CD4-positive, alpha-beta memory T cell (primary cell): Measurements from ENCODE around the gene RHBDL1. TPM values are rescaled to one million over a fixed set of nuclear protein-coding genes. Genes with fewer than 3 reads are reported as not detected.

Experiments used
- CTCF ChIA-PET: fragments of 350-600 bp; sonication (Branson Sonifier 250); formaldehyde crosslinking; loops from one replicate; lab custom pipeline; 2021; ENCODE audit warnings: inconsistent platforms; ENCODE audit not compliant: partially characterized antibody; lab: Charles Lee
- POLR2A ChIA-PET: fragments of 350-600 bp; sonication (Branson Sonifier 250); formaldehyde crosslinking; loops from one replicate; lab custom pipeline; 2021; ENCODE audit not compliant: partially characterized antibody; lab: Charles Lee
- DNase-seq, 5 donors: peaks; one replicate each; pipeline versions ENCODE4 v3.0.0 to v3.0.0-alpha.2; 2020 to 2022; ENCODE audit warnings: mixed read lengths in 1 of 5
- H3K27ac ChIP-seq: one replicate; pipeline ENCODE4 v1.7.0; 2013; ENCODE audit warnings: low read depth, low read length
- H3K27me3 ChIP-seq: 2 replicates; pipeline ENCODE4 v1.7.0; 2013; ENCODE audit warnings: mild to moderate bottlenecking, low read length, moderate library complexity; ENCODE audit not compliant: insufficient read depth
- H3K36me3 ChIP-seq: 2 replicates; pipeline ENCODE4 v1.7.0; 2013; ENCODE audit warnings: mild to moderate bottlenecking, low read length, moderate library complexity; ENCODE audit not compliant: insufficient read depth
- H3K4me1 ChIP-seq: 2 replicates; pipeline ENCODE4 v1.7.0; 2013; ENCODE audit warnings: mild to moderate bottlenecking, low read length, moderate library complexity; ENCODE audit not compliant: insufficient read depth
- H3K4me3 ChIP-seq, 2 donors: one replicate each; pipeline ENCODE4 v1.7.0; 2013; ENCODE audit warnings: low read length in 2 of 2, mild to moderate bottlenecking in 1 of 2
- H3K9me3 ChIP-seq, 2 donors: one replicate each; pipeline ENCODE4 v1.7.0; 2013; ENCODE audit warnings: low read length in 2 of 2, control low read depth in 1 of 2; ENCODE audit not compliant: control insufficient read depth in 1 of 2
- H3K27ac Mint-ChIP-seq, 7 donors: one replicate each; pipeline ENCODE4 v1.8.0; 2020 to 2021; ENCODE audit warnings: mixed read lengths in 7 of 7, mild to moderate bottlenecking in 6 of 7, inconsistent platforms in 3 of 7, moderate library complexity in 3 of 7
- H3K27me3 Mint-ChIP-seq, 2 donors: one replicate each; pipeline ENCODE4 v1.8.0; 2020 to 2021; ENCODE audit warnings: mixed read lengths in 2 of 2
- H3K36me3 Mint-ChIP-seq, 2 donors: one replicate each; pipeline ENCODE4 v1.8.0; 2020 to 2021; ENCODE audit warnings: mixed read lengths in 2 of 2, inconsistent platforms in 1 of 2, mild to moderate bottlenecking in 1 of 2
- H3K4me1 Mint-ChIP-seq, 4 donors: one replicate each; pipeline ENCODE4 v1.8.0; 2020 to 2021; ENCODE audit warnings: mixed read lengths in 4 of 4, mild to moderate bottlenecking in 1 of 4
- H3K4me3 Mint-ChIP-seq, 8 donors: one replicate each; pipeline ENCODE4 v1.8.0; 2020 to 2021; ENCODE audit warnings: mixed read lengths in 8 of 8, mild to moderate bottlenecking in 7 of 8, moderate library complexity in 6 of 8, inconsistent platforms in 3 of 8
- H3K9me3 Mint-ChIP-seq, 8 donors: one replicate each; pipeline ENCODE4 v1.8.0; 2020 to 2021; ENCODE audit warnings: mixed read lengths in 8 of 8, mild to moderate bottlenecking in 5 of 8, inconsistent platforms in 3 of 8, moderate library complexity in 1 of 8
- intact Hi-C: fragments of 100-400 bp; cut with micrococcal nuclease; formaldehyde crosslinking; loops from one replicate; pipeline ENCODE4 v1.15.1; 2023
- polyA plus RNA-seq, 2 donors: library from polyadenylated mRNA; unstranded; fragments of 300-500 nt; fragmentation: Illumina TruSeq; gene quantifications; one replicate each; pipeline ENCODE4 v1.2.3, GENCODE V29; 2021
- total RNA-seq, 2 experiments: library from RNA; stranded (reverse); gene quantifications; one replicate each; pipeline ENCODE4 v1.2.3, GENCODE V29; 2021

Gene RHBDL1
- total and polyA plus RNA-seq, 4 experiments from 2014 or later: 2.1 to 2.8 (median 2.3) TPM

DNA sequence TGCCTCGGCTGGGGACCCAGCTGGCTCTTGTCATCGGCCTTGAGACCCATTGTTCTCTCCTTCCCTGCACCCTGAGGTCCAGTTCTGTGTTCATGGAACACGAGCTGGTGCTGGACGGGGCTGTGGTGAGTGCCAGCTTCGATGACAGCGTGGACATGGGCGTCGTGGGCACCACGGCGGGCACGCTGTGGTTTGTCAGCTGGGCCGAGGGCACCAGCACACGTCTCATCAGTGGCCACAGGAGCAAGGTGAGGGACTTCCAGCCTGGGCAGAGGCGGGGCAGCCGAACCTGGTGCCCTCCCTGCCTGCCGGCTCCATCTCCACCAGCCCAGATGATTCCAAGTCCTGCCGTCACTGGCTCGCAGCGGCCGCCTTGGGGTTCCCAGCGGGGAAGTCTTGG, 12.9 kb upstream of the RHBDL1 start:
- intact Hi-C loops: no loop called here
- CTCF ChIA-PET: no interaction called here
- POLR2A ChIA-PET: interaction anchor here (0.6 kb wide), 1 partner anchor 14 kb away, joined by 3 read pairs; no protein-coding TSS in a partner anchor

DNA sequence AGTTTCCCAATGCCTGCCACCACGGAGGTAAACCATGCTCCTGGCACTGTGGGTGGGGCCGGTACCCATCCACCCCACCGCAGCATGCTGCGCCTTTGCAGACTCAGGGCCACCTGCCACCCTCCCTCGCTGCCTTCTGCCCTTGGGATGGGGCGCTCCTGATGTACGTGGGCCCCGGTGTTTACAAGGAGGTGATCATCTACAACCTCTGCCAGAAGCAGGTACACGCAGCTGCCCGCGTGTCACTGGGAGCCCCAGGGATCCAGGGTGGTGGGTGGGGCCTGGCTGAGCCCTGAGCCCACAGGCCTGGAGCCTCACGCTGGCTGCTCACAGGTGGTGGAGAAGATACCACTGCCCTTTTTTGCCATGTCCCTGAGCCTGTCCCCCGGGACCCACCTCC, 8.9 kb upstream of the RHBDL1 start:
- Mint-ChIP-seq H3K4me3 (no peak overlapping the region), H3K4me1 (peaks cover 3 to 22% (median 5%) of the 10 kb centered on the region in 4 donors), H3K36me3 (peaks cover 0 to 5% of the 10 kb centered on the region in 2 donors), H3K9me3 (no peaks in the 10 kb centered on the region), H3K27me3 (no peaks in the 10 kb centered on the region), H3K27ac (peak overlapping the region in 1 of 7 donors; percentile 38)
- H3K9me3 ChIP-seq: no peaks in the 10 kb centered on the region
- DNase-seq: no peak
- ChIA-PET CTCF (interaction anchor here (1.3 kb wide), 1 partner anchor 17 kb away, joined by 4 read pairs; the partner anchor contains the start of gene WDR90), POLR2A (interaction anchor here (0.9 to 5.6 kb wide), 5 partner anchors 9 to 29 kb away, joined by 3 to 89 read pairs (median 7); partner anchors contain the start of genes JMJD8, STUB1 and WDR24)
- intact Hi-C loops: no loop called here
- peaks cover 17% of the 10 kb centered on the region for H3K36me3 ChIP-seq
- no peak overlapping the region for H3K27ac ChIP-seq
- peaks cover 23% of the 10 kb centered on the region for H3K4me1 ChIP-seq
- no peaks in the 10 kb centered on the region for H3K27me3 ChIP-seq
- H3K4me3 ChIP-seq: no peak overlapping the region

More for the DNA sequence above, 12.9 kb upstream of the RHBDL1 start:
- no peak overlapping the region for H3K27ac ChIP-seq
- Mint-ChIP-seq H3K27ac (no peak overlapping the region), H3K4me1 (peaks cover 1 to 18% (median 2%) of the 10 kb centered on the region in 4 donors), H3K27me3 (no peaks in the 10 kb centered on the region), H3K36me3 (no peaks in the 10 kb centered on the region), H3K4me3 (peak overlapping the region in 1 of 8 donors; percentile 29), H3K9me3 (no peaks in the 10 kb centered on the region)
- H3K36me3 ChIP-seq: no peaks in the 10 kb centered on the region
- H3K27me3 ChIP-seq: no peaks in the 10 kb centered on the region
- H3K9me3 ChIP-seq: no peaks in the 10 kb centered on the region
- DNase-seq: no peak
- peaks cover 11% of the 10 kb centered on the region for H3K4me1 ChIP-seq
- H3K4me3 ChIP-seq: no peak overlapping the region

DNA sequence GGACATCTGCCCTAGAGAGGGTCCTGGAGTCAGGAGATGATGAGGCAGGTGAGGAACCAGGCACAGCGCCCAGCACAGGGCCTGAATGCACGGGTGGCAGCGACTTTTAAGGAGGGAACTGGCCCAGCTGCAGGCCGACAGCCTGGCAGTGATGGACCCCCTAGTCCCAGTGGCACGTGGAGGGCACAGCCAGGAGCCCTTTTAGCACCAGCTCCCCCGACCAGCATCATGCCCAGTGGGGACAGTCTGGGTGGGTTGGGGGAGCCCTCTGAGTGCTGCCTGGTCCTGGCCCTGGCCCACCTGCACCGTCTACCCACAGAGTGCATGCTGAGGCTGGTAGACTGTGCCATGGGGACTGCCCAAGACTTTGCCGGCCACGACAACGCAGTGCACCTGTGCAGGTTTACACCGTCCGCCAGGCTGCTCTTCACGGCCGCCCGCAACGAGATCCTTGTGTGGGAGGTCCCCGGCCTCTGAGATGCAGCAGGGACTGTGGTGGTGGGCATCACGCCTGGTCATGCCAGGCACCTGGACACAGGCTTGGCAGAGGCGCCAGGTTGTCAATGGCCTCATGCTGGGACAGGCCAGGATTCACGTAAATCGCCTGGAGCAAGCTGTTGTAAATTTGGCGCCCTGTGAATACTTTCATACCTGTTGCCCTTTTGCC, 8.2 kb upstream of the RHBDL1 start:
- no peaks in the 10 kb centered on the region for H3K27me3 ChIP-seq
- no peaks in the 10 kb centered on the region for H3K9me3 Mint-ChIP-seq
- H3K36me3 Mint-ChIP-seq: peaks cover 0 to 8% of the 10 kb centered on the region in 2 donors
- peaks cover 3 to 21% (median 5%) of the 10 kb centered on the region in 4 donors for H3K4me1 Mint-ChIP-seq
- ChIA-PET CTCF (interaction anchor here (0.7 to 1.4 kb wide), 5 partner anchors 9 to 22 kb away, joined by 3 to 6 read pairs (median 4); partner anchors contain the start of gene WDR90), POLR2A (interaction anchor here (0.6 to 5.6 kb wide), 12 partner anchors 9 to 140 kb away, joined by 3 to 89 read pairs (median 6); partner anchors contain the start of genes ANTKMT, JMJD8, MCRIP2 and METTL26)
- peak overlapping the region; percentile 69 to 86 (median 78) for H3K4me3 Mint-ChIP-seq
- DNase-seq: no peak
- H3K27me3 Mint-ChIP-seq: no peaks in the 10 kb centered on the region
- H3K27ac Mint-ChIP-seq: peak overlapping the region; percentile 38 to 94 (median 86)
- H3K4me3 ChIP-seq: peak overlapping the region in 1 of 2 donors; percentile 73
- intact Hi-C loops: no loop called here
- H3K9me3 ChIP-seq: no peaks in the 10 kb centered on the region
- H3K27ac ChIP-seq: peak overlapping the region; percentile 69
- H3K36me3 ChIP-seq: peaks cover 20% of the 10 kb centered on the region
- H3K4me1 ChIP-seq: peaks cover 23% of the 10 kb centered on the region

DNA sequence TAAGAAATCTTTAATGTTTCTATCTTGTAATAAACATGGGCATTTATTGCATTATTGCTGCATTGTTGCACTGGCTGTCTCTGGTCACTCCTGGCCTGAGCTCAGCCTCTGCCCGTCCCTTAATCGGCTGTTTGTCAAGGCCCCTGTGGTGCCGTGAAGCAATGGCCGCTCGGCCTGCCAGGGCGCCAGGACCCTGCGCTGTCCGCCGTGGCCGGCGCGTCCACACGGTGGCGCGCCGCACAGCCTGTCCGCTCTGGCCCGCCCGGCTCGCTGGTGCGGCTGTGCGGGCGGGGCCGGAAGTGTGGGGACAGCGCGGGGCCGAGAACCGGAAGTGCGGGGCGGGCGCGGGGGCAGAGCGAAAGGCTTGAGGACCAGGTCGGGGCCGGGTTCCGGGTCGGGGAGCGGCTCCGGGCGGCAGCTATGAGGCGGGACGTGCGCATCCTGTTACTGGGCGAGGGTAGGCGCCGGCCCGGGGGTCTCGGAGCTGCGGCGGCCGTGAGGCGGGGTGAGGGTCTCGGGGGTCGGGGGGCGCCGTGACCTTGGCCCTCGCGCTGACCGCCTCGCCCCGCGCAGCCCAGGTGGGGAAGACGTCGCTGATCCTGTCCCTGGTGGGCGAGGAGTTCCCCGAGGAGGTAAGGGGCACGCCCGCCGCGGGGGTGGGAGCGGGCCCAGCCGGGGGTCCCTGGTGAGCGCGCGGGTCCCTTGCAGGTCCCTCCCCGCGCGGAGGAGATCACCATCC, 7.5 kb upstream of the RHBDL1 start, which contains the start of gene RHOT2:
Gene RHOT2 (plus strand): TSS at position 353 of the 739 bp plus-strand sequence. CDS start 68 bp downstream, at position 421.
- no peaks in the 10 kb centered on the region for H3K27me3 ChIP-seq
- ChIA-PET POLR2A (interaction anchor here (0.6 to 5.6 kb wide), 11 partner anchors 8 to 139 kb away, joined by 3 to 89 read pairs (median 6); partner anchors contain the start of genes ANTKMT, JMJD8, MCRIP2 and METTL26), CTCF (interaction anchor here (0.7 to 1.4 kb wide), 8 partner anchors 8 to 65 kb away, joined by 3 to 6 read pairs (median 3); partner anchors contain the start of gene WDR90)
- peaks cover 23% of the 10 kb centered on the region for H3K4me1 ChIP-seq
- H3K9me3 ChIP-seq: no peaks in the 10 kb centered on the region
- peaks cover 0 to 11% of the 10 kb centered on the region in 2 donors for H3K36me3 Mint-ChIP-seq
- H3K4me1 Mint-ChIP-seq: peaks cover 3 to 21% (median 5%) of the 10 kb centered on the region in 4 donors
- peak; percentile 88 to 93 (median 91) for DNase-seq
- peaks cover 25% of the 10 kb centered on the region for H3K36me3 ChIP-seq
- intact Hi-C loops: loop anchor here (1.0 to 2.0 kb wide), 5 partner anchors 11 to 276 kb away; partner anchors contain the start of genes JMJD8, METTL26 and WDR90
- peak within 1 kb of the TSS; percentile 38 to 94 (median 86) for H3K27ac Mint-ChIP-seq
- H3K9me3 Mint-ChIP-seq: no peaks in the 10 kb centered on the region
- no peaks in the 10 kb centered on the region for H3K27me3 Mint-ChIP-seq
- H3K4me3 ChIP-seq: peak within 1 kb of the TSS; percentile 42 to 73
- peak within 1 kb of the TSS; percentile 77 to 86 (median 80) for H3K4me3 Mint-ChIP-seq
- peak within 1 kb of the TSS; percentile 69 for H3K27ac ChIP-seq

DNA sequence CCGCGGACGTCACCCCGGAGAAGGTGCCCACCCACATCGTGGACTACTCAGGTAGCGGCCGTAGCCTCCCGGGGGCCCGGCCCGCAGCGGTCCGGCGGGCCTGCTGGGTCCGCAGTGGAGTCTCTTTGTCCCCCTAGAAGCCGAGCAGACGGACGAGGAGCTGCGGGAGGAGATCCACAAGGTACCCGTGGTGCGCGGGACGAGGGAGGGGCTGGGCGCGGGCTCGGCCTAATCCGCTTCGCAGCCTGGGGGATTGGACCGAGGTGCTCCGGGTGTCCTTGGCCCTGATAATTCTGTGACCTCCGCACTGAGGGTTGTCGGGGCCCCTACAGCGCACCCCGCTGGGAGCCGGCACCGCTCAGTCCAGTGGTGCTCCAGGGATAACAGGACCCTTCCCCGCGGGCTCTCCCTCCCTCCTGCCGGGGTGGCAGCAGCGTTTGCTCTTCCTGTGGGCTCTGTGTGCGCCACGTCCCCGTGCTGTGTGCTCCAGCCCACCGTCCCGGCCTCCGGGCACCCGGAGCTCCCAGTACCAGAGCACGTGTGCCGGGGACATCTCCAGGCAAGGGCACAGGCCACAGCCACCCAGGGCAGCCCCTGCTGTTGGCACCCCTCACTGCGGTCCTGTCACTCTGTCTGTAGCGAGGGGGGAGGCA, 6.8 kb upstream of the RHBDL1 start:
- H3K36me3 ChIP-seq: peaks cover 25% of the 10 kb centered on the region
- H3K4me3 ChIP-seq: peak overlapping the region; percentile 42 to 73
- ChIA-PET POLR2A (interaction anchor here (1.4 to 5.6 kb wide), 7 partner anchors 12 to 53 kb away, joined by 5 to 89 read pairs (median 17); partner anchors contain the start of genes ANTKMT, JMJD8, MCRIP2 and METTL26), CTCF (interaction anchor here (1.1 to 1.4 kb wide), 4 partner anchors 10 to 64 kb away, joined by 3 to 5 read pairs (median 3); no protein-coding TSS in a partner anchor)
- peaks cover 3 to 21% (median 6%) of the 10 kb centered on the region in 4 donors for H3K4me1 Mint-ChIP-seq
- peak overlapping the region; percentile 71 to 86 (median 80) for H3K4me3 Mint-ChIP-seq
- H3K9me3 ChIP-seq: no peaks in the 10 kb centered on the region
- H3K27me3 Mint-ChIP-seq: no peaks in the 10 kb centered on the region
- H3K9me3 Mint-ChIP-seq: no peaks in the 10 kb centered on the region
- no peaks in the 10 kb centered on the region for H3K27me3 ChIP-seq
- peak overlapping the region in 6 of 7 donors; percentile 29 to 88 (median 53) for H3K27ac Mint-ChIP-seq
- DNase-seq: no peak
- peaks cover 0 to 13% of the 10 kb centered on the region in 2 donors for H3K36me3 Mint-ChIP-seq
- intact Hi-C loops: loop anchor here (1.0 to 2.0 kb wide), 5 partner anchors 11 to 276 kb away; partner anchors contain the start of genes JMJD8, METTL26 and WDR90
- H3K4me1 ChIP-seq: peaks cover 23% of the 10 kb centered on the region
- peak overlapping the region; percentile 69 for H3K27ac ChIP-seq

DNA sequence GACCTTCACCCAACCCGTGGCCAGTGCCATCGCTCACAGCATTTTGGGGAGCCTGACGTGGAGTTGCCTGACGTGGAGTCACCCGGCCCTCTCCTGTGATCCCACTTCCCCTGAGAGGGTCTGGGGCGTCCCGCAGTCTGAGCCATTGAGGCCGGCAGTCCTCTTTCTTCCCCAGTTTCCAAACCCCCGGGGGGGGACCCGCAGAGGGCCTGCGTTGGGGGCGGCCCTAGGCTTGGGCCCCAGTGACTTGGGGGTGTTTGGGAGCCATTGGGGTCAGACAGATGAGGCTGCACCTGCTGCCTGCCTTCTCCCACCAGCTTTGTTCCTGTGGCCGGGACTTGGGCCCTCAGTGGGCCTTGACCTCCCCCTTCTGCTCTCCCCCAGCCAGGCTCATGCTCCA, 5.8 kb upstream of the RHBDL1 start:
- Mint-ChIP-seq H3K27ac (peak overlapping the region in 1 of 7 donors; percentile 57), H3K4me1 (peaks cover 3 to 22% (median 6%) of the 10 kb centered on the region in 4 donors), H3K36me3 (peaks cover 0 to 16% of the 10 kb centered on the region in 2 donors), H3K27me3 (no peaks in the 10 kb centered on the region), H3K4me3 (peak overlapping the region in 6 of 8 donors; percentile 46 to 81 (median 68)), H3K9me3 (no peaks in the 10 kb centered on the region)
- ChIA-PET CTCF (no interaction called here), POLR2A (interaction anchor here (5.6 kb wide), 1 partner anchor 11 kb away, joined by 89 read pairs; the partner anchor contains the start of genes JMJD8 and STUB1)
- no peak for DNase-seq
- intact Hi-C loops: loop anchor here (2.0 kb wide), 1 partner anchor 21 kb away; the partner anchor contains the start of gene WDR90
- Histone ChIP-seq H3K4me1 (peaks cover 23% of the 10 kb centered on the region), H3K27me3 (no peaks in the 10 kb centered on the region), H3K4me3 (no peak overlapping the region), H3K27ac (no peak overlapping the region), H3K9me3 (no peaks in the 10 kb centered on the region), H3K36me3 (peaks cover 25% of the 10 kb centered on the region)
